Esophagus (tissue), 2 donors: ENCODE data around the gene GDF9. TPM values are rescaled to one million over a fixed set of nuclear protein-coding genes. Genes with fewer than 3 reads are reported as not detected.
"Not testable (repeated sequence)": the region's sequence is repeated elsewhere in the genome, so short reads cannot be mapped to it uniquely, and the experiment has no call there.

Experiments
- H3K27ac ChIP-seq, 2 donors: one replicate each; pipeline ENCODE4 v1.5.1; 2013; ENCODE audit warnings: low read depth in 2 of 2, mild to moderate bottlenecking in 2 of 2, inconsistent platforms in 1 of 2, low read length in 1 of 2, moderate library complexity in 1 of 2
- H3K27me3 ChIP-seq, 2 donors: one replicate each; pipeline ENCODE4 v1.6.1; 2013; ENCODE audit warnings: low read length in 2 of 2, control low read depth in 1 of 2, mild to moderate bottlenecking in 1 of 2; ENCODE audit not compliant: insufficient read depth in 2 of 2, control insufficient read depth in 1 of 2
- H3K36me3 ChIP-seq, 2 donors: one replicate each; pipeline ENCODE4 v1.6.1; 2013; ENCODE audit warnings: low read length in 1 of 2; ENCODE audit not compliant: control insufficient read depth in 2 of 2, insufficient read depth in 2 of 2
- H3K4me1 ChIP-seq, 2 donors: one replicate each; pipeline ENCODE4 v1.6.1; 2013; ENCODE audit warnings: low read length in 1 of 2; ENCODE audit not compliant: control insufficient read depth in 2 of 2, insufficient read depth in 2 of 2
- H3K4me3 ChIP-seq, 2 donors: one replicate each; pipeline ENCODE4 v1.5.1; 2013; ENCODE audit warnings: low read length in 2 of 2, mild to moderate bottlenecking in 2 of 2, low read depth in 1 of 2, moderate library complexity in 1 of 2
- H3K9me3 ChIP-seq, 2 donors: one replicate each; pipeline ENCODE4 v1.6.1; 2013; ENCODE audit warnings: mild to moderate bottlenecking in 2 of 2, low read depth in 1 of 2, low read length in 1 of 2, moderate library complexity in 1 of 2; ENCODE audit not compliant: control insufficient read depth in 2 of 2, insufficient read depth in 1 of 2
- WGBS, 2 donors: extraction: QIAGEN DNeasy Blood & Tissue Kit; methylation state at CpG; one replicate each; pipeline ENCODE4 v1.1.7; 2013; 5-methylcytosine and 5-hydroxymethylcytosine counted together
- polyA plus RNA-seq, 2 donors: library from polyadenylated mRNA; stranded (reverse); fragments of 200-250 nt; gene quantifications; one replicate each; pipeline ENCODE4 v1.2.3, GENCODE V29; 2013
- donor health status: healthy with polysubstance abuse.
- donor health status: Bipolar disorder and iron deficiency.

Gene GDF9
- polyA plus RNA-seq, 2 donors: 0.16 to 0.55 TPM

DNA sequence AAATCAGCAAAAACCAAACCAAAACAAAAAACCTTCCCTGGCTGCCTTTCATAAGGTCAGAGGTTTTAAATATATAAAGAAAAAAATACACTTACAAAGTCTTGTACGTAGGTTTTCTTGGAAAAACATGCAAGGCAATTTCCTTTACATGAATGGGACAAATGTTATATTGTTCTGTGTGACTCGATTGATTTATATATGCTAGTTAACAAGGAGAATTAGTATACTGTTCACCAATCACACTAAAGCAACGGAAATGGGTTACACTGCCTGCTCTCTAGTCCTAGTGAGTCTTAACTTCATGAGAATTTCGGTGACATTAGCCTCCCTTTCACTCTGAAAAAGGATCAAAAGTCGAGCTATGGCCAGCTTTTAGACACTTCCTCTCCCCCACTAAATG lies 5.5 kb downstream of the GDF9 start:
- Histone ChIP-seq H3K36me3 (no peaks in the 10 kb centered on the region), H3K27me3 (no peaks in the 10 kb centered on the region), H3K27ac (no peak overlapping the region), H3K4me1 (no peaks in the 10 kb centered on the region), H3K9me3 (no peaks in the 10 kb centered on the region), H3K4me3 (no peak overlapping the region)
- 72 to 82% methylated on average over 5 of the region's 5 CpGs for WGBS, 2 donors

DNA sequence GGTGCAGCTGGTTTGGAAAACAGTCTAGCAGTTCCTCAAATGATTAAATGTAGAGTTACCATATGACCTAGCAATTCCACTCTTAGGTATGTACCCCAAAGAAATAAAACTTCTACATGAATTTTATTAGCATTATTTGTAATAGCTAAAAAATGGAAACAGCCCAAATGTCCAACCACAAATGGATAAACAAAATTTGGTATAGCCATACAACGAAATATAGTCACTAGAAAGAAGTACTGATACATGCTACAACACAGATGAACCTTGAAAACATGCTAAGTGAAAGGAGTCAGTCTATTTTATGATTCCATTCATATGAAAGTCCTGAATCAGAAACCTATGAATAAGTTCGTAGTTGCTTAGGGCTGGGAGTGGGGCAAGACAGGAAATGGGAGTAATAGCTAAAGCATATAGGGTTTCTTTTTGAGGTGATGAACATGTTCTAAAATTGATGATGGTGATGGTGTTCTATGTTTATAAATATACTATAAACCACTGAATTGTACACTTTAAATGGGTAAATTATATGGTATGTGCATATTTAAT lies 6.3 kb downstream of the GDF9 start:
- Histone ChIP-seq H3K27me3 (no peaks in the 10 kb centered on the region), H3K4me3 (no peak overlapping the region), H3K9me3 (no peaks in the 10 kb centered on the region), H3K27ac (no peak overlapping the region), H3K4me1 (no peaks in the 10 kb centered on the region), H3K36me3 (no peaks in the 10 kb centered on the region)
- 76 to 80% methylated on average over 2 of the region's 2 CpGs for WGBS, 2 donors

DNA sequence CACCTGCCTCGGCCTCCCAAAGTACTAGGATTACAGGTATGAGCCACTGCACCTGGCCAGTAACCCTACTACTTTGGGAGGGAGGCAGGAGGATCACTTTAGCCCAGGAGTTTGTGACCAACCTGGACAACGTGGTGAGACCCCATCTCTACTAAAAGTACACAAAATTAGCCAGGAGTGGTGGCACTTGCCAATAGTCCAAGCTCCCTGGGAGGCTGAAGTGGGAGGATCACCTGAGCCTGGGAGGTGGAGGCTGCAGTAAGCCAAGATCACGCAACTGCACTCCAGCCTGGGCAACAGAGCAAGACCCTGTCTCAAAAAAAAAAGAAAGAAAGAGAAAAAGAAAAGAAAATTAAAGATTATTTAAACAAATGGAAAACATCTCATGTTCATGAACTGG lies 10.3 kb downstream of the GDF9 start:
- no peaks in the 10 kb centered on the region for H3K9me3 ChIP-seq
- no peaks in the 10 kb centered on the region for H3K4me1 ChIP-seq
- H3K27me3 ChIP-seq: no peaks in the 10 kb centered on the region
- no peak overlapping the region for H3K4me3 ChIP-seq
- H3K27ac ChIP-seq: no peak overlapping the region
- H3K36me3 ChIP-seq: no peaks in the 10 kb centered on the region
- 83 to 88% methylated on average over 3 of the region's 3 CpGs for WGBS, 2 donors

DNA sequence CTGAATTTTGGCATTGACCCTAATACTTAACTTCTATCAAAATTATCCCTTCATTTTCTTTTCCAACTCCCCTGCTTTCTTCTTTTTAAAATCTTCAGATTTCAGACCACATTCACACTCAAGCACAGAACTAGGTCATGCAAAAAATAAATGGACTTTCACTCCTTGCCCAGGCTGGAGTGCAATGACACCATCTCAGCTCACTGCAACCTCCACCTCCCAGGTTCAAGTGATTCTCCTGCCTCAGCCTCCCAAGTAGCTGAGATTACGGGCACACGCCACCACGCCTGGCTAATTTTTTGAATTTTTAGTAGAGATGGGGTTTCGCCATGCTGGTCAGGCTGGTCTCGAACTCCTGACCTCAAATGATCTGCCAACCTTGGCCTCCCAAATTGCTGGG lies 11.3 kb downstream of the GDF9 start:
- not testable (repeated sequence) for H3K27me3 ChIP-seq, H3K4me1 ChIP-seq, H3K27ac ChIP-seq, H3K4me3 ChIP-seq, H3K36me3 ChIP-seq, H3K9me3 ChIP-seq
- WGBS, 2 donors: 97% methylated on average over 5 of the region's 5 CpGs

DNA sequence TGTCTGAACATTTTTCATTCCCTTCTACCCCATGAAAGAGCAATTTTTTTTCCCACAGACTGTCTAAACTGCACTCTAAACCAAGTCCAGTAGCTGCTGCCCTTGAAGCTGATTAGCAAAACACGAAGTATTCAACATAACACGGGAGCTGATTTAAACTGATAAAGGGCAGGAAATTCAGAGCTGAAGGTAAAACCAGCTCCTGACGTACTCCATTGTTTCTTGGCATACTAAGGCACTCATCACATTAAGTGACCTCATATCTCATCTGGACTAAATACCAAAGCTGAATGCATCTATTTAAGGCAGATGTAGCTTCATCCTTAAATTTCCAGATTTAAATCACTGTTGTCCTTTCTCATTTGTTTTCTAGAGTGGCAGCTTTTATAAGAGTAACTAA lies 12.0 kb downstream of the GDF9 start:
- 39 to 53% methylated on average over 3 of the region's 3 CpGs for WGBS, 2 donors
- H3K4me3 ChIP-seq: no peak overlapping the region
- H3K27me3 ChIP-seq: no peaks in the 10 kb centered on the region
- H3K36me3 ChIP-seq: no peaks in the 10 kb centered on the region
- no peaks in the 10 kb centered on the region for H3K9me3 ChIP-seq
- H3K4me1 ChIP-seq: no peaks in the 10 kb centered on the region
- H3K27ac ChIP-seq: no peak overlapping the region

DNA sequence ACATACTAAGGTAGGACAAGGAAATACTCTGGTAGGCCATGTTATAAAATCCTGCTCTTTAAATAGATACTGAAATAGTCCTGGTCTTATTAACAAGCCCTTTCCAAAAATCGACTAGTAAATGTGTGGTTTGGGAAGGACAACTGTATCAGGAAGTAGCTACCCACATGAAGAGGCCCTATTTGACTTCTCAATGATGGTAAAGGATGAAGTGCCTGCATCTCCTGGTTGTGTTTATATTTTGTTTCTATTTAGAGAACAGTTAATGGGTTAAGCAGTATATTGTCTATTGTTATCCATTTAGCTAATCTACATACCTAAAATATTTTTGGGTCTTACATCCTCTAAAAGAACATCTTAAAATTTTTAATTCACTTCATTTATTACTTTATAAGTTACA lies 12.5 kb downstream of the GDF9 start:
- Histone ChIP-seq H3K9me3 (no peaks in the 10 kb centered on the region), H3K4me3 (no peak overlapping the region), H3K27me3 (no peaks in the 10 kb centered on the region), H3K27ac (no peak overlapping the region), H3K36me3 (no peaks in the 10 kb centered on the region), H3K4me1 (no peaks in the 10 kb centered on the region)
- 34 to 50% methylated on average over 1 of the region's 1 CpG for WGBS, 2 donors

DNA sequence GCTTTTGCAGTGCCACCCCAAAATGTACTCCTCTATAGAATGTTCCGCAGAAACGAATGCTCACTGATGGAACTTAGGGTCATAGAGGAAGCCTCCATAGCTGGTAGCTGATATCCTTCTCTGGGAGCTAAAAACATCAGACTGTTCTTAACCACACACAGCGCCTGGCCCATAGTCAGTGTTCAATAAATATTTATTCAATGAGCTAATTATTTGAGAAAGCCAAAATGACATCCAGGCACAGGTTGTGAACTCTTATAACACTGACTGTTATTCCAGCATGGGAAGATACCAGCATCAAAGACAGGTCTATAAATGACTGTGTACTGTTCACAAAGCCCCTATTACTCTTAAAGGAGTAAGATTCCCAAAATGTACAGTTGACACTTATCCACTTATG lies 12.9 kb downstream of the GDF9 start:
- 80 to 84% methylated on average over 3 of the region's 3 CpGs for WGBS, 2 donors
- no peaks in the 10 kb centered on the region for H3K27me3 ChIP-seq
- H3K4me3 ChIP-seq: no peak overlapping the region
- no peak overlapping the region for H3K27ac ChIP-seq
- H3K4me1 ChIP-seq: no peaks in the 10 kb centered on the region
- no peaks in the 10 kb centered on the region for H3K9me3 ChIP-seq
- no peaks in the 10 kb centered on the region for H3K36me3 ChIP-seq

DNA sequence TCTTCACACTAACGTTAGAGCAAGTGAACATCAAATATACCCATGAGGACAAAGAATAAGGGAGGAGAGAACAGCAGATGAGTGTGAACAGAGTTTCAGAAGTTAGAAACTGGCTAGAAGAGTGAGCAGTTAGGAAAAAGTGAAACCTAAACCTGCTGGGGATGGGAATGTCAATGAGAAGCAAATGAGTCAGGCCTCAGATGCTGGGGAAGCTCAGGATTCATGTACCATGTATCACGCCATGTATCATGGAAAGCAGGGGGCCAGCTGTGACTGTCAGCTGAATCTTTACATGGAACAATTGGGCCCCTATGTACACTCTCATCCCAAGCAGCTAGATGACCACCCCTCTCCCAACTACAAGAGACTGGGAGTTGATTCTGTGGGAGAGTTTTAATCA lies 16.2 kb downstream of the GDF9 start:
- Histone ChIP-seq H3K27ac (no peak overlapping the region), H3K4me3 (no peak overlapping the region), H3K36me3 (no peaks in the 10 kb centered on the region), H3K4me1 (no peaks in the 10 kb centered on the region), H3K9me3 (no peaks in the 10 kb centered on the region), H3K27me3 (no peaks in the 10 kb centered on the region)
- 72 to 84% methylated on average over 2 of the region's 2 CpGs for WGBS, 2 donors

DNA sequence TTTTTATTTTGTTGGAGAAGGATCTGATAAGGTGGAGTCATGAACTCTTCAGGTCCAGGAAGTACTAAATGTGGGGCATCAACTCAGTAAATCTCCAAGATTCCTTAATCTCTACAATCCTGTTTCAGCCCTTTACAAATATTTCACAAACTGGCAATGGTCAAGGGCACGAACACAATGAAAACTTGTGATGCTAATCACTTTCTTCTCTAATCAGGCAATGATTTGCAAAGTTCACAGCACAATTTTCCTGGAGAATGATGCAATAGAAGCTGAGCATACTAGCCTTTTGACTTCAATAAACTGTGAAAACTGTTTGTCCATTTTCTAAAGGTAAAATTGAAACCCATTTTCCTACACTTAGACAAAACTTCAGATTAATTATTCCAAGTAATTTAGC lies 16.9 kb downstream of the GDF9 start:
- 53 to 61% methylated on average over 1 of the region's 1 CpG for WGBS, 2 donors
- Histone ChIP-seq H3K4me1 (no peaks in the 10 kb centered on the region), H3K4me3 (no peak overlapping the region), H3K27ac (no peak overlapping the region), H3K36me3 (no peaks in the 10 kb centered on the region), H3K27me3 (no peaks in the 10 kb centered on the region), H3K9me3 (no peaks in the 10 kb centered on the region)

DNA sequence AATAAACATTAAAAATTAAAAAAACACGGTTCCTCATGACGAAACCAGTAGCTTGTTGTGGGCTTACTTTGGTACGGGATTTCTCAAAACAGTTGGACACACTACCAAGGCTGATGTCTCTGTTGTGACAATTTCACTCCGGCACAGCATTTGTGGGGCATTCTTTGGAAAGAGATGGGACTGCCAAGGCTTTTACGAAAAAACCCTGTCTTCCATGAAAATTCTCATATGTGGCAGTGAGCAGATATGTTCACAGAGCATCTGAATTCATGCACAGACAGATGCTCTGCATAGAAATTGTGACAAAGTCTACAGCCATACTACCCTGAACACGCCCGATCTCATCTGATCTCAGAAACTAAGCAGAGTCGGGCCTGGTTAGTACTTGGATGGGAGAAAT lies 18.0 kb downstream of the GDF9 start:
- no peak overlapping the region for H3K27ac ChIP-seq
- H3K4me1 ChIP-seq: no peaks in the 10 kb centered on the region
- no peak overlapping the region for H3K4me3 ChIP-seq
- no peaks in the 10 kb centered on the region for H3K27me3 ChIP-seq
- H3K36me3 ChIP-seq: no peaks in the 10 kb centered on the region
- WGBS, 2 donors: 91 to 94% methylated on average over 8 of the region's 8 CpGs
- H3K9me3 ChIP-seq: no peaks in the 10 kb centered on the region
